GM19372 (cell line): Measurements from ENCODE around the gene SPINT4.
"Not testable (repeated sequence)": the region's sequence is repeated elsewhere in the genome, so short reads cannot be mapped to it uniquely, and the experiment has no call there.

Experiments used
- ATAC-seq: cut with Tn5 transposase; IDR thresholded peaks from one replicate; pipeline ENCODE4 v1.9.1; 2021; ENCODE audit warnings: mild to moderate bottlenecking, low read depth, moderate library complexity; ENCODE audit not compliant: unreplicated experiment

The SPINT4 gene

GRCh38 chr20:45722047-45722446 is at the start of gene SPINT4:
Gene SPINT4 (plus strand): TSS chr20:45722347. CDS start chr20:45722368, 21 bp downstream.
- ATAC-seq: no peak

GRCh38 chr20:45672765-45673164 is 49.4 kb upstream of the SPINT4 start:
- no peak for ATAC-seq

GRCh38 chr20:45679650-45680049 is 42.5 kb upstream of the SPINT4 start:
- ATAC-seq: no peak

GRCh38 chr20:45685896-45686295 is 36.3 kb upstream of the SPINT4 start:
- no peak for ATAC-seq

- not testable (repeated sequence) for ATAC-seq
These were observed 28.8 kb upstream of the SPINT4 start for GRCh38 chr20:45693346-45693745.

- no peak for ATAC-seq
These were observed 26.7 kb upstream of the SPINT4 start for GRCh38 chr20:45695496-45695895.

- no peak for ATAC-seq
These were observed 21.0 kb upstream of the SPINT4 start for GRCh38 chr20:45701104-45701503.

- no peak for ATAC-seq
These were observed 20.3 kb upstream of the SPINT4 start, which contains the start of gene WFDC13 for GRCh38 chr20:45701873-45702272. Gene WFDC13 (plus strand): TSS chr20:45702038. CDS start chr20:45702124, 86 bp downstream.

GRCh38 chr20:45704969-45705637 is 17.0 kb upstream of the SPINT4 start, which contains the start of gene WFDC10B:
Gene WFDC10B (minus strand): TSS chr20:45705019. CDS start chr20:45685992, 19,027 bp downstream.
- no peak for ATAC-seq

- not testable (repeated sequence) for ATAC-seq
These were observed 5.9 kb upstream of the SPINT4 start for GRCh38 chr20:45716141-45716688.

- ATAC-seq: no peak
These were observed 3.0 kb downstream of the SPINT4 start for GRCh38 chr20:45725134-45725533.

GRCh38 chr20:45727044-45727443 is 4.9 kb downstream of the SPINT4 start:
- no peak for ATAC-seq

GRCh38 chr20:45732199-45732598 is 10.1 kb downstream of the SPINT4 start:
- ATAC-seq: no peak

GRCh38 chr20:45735552-45735951 is 13.4 kb downstream of the SPINT4 start:
- no peak for ATAC-seq

GRCh38 chr20:45735988-45736387 is 13.8 kb downstream of the SPINT4 start:
- ATAC-seq: no peak

GRCh38 chr20:45742596-45742995 is 20.4 kb downstream of the SPINT4 start:
- ATAC-seq: no peak

GRCh38 chr20:45745015-45745414 is 22.9 kb downstream of the SPINT4 start:
- no peak for ATAC-seq

GRCh38 chr20:45751721-45752120 is 29.6 kb downstream of the SPINT4 start:
- no peak for ATAC-seq

GRCh38 chr20:45752746-45753145 is 30.6 kb downstream of the SPINT4 start:
- ATAC-seq: no peak

- no peak for ATAC-seq
These were observed 35.9 kb downstream of the SPINT4 start for GRCh38 chr20:45758096-45758495.

- ATAC-seq: not testable (repeated sequence)
These were observed 37.8 kb downstream of the SPINT4 start for GRCh38 chr20:45759921-45760320.

- ATAC-seq: not testable (repeated sequence)
These were observed 39.8 kb downstream of the SPINT4 start for GRCh38 chr20:45761966-45762365.
